ACC112 (cell line): Measurements from ENCODE around the gene ACVR1B.

Experiments
- H2AFZ ChIP-seq: fragments of 200-600 bp; sonication (generic); one replicate; pipeline ENCODE4 v1.6.0; 2017; ENCODE audit warnings: antibody characterized with exemption, low read length; ENCODE audit not compliant: unreplicated experiment
- H3K27ac ChIP-seq: fragments of 200-600 bp; sonication (generic); 2 replicates; pipeline ENCODE4 v1.5.1; 2014; ENCODE audit warnings: low read depth, mild to moderate bottlenecking, antibody characterized with exemption, low read length, moderate library complexity
- H3K27me3 ChIP-seq: fragments of 200-600 bp; sonication (generic); 2 replicates; pipeline ENCODE4 v1.6.1; 2014; ENCODE audit warnings: mild to moderate bottlenecking, antibody characterized with exemption, low read length, moderate library complexity, mixed read lengths; ENCODE audit not compliant: insufficient read depth
- H3K36me3 ChIP-seq: fragments of 200-600 bp; sonication (generic); 2 replicates; pipeline ENCODE4 v1.6.1; 2016; ENCODE audit warnings: mild to moderate bottlenecking, antibody characterized with exemption, low read length, moderate library complexity, mixed read lengths; ENCODE audit not compliant: insufficient read depth
- H3K4me1 ChIP-seq: fragments of 200-600 bp; sonication (generic); one replicate; pipeline ENCODE4 v1.6.1; 2016; ENCODE audit warnings: low read length, mixed read lengths; ENCODE audit not compliant: insufficient read depth, unreplicated experiment, control insufficient read depth
- H3K4me3 ChIP-seq: fragments of 200-600 bp; sonication (generic); 2 replicates; pipeline ENCODE4 v1.5.1; 2014; ENCODE audit warnings: mild to moderate bottlenecking, low read depth, low read length
- H3K79me2 ChIP-seq: fragments of 200-600 bp; sonication (generic); one replicate; pipeline ENCODE4 v1.6.0; 2016; ENCODE audit warnings: low read length; ENCODE audit not compliant: control insufficient read depth, unreplicated experiment, insufficient read depth

Gene ACVR1B

DNA sequence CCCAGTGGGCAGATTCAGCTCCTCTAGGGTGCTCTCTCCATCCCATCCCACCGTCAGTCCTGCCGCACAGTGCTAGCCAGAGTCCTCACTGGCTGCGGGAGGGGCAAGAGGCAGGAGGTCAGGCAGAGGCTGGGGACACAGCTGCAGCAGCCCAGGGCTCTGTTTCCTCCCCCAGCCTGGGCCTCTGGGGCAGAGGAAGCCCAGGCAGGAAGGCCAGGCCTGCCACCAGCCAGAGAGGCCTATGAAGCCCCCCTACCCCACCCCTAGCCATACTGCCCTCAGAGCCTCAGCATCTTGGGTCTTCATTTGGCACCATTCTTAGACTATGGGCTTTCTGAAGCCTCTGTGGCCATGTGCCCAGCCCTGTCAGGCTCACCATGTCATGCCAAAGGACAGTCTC is 40.8 kb upstream of the ACVR1B start:
- no peaks in the 10 kb centered on the region for H3K27me3 ChIP-seq
- H3K36me3 ChIP-seq = no peaks in the 10 kb centered on the region
- H2AFZ ChIP-seq = peak overlapping the region; percentile 22
- no peak overlapping the region for H3K27ac ChIP-seq
- H3K79me2 ChIP-seq = no peaks in the 10 kb centered on the region
- H3K4me3 ChIP-seq = peak overlapping the region; percentile 38
- peaks cover 29% of the 10 kb centered on the region for H3K4me1 ChIP-seq

DNA sequence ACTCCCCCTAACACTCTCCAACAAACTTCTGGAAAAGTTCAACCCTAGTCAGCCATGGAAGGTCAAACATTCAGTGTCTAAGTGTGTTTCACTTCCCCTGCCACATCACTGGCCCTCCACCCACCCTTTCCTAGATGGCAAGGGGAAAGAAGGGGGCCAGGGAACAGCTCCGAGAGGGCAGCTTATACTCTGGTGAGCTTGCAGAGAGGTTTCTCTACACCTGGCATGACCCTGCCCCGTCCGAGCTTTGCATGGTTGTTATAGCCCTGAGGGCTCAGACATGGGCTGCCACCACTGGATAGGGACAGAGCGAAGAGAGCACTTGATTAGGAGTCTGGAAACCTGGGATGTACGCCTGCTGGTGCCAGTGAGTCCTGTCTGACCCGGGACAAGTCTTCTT is 40.2 kb upstream of the ACVR1B start:
- Histone ChIP-seq H3K79me2 (no peaks in the 10 kb centered on the region), H3K27ac (no peak overlapping the region), H3K4me1 (peaks cover 28% of the 10 kb centered on the region), H2AFZ (no peak overlapping the region), H3K27me3 (no peaks in the 10 kb centered on the region), H3K36me3 (no peaks in the 10 kb centered on the region), H3K4me3 (no peak overlapping the region)

DNA sequence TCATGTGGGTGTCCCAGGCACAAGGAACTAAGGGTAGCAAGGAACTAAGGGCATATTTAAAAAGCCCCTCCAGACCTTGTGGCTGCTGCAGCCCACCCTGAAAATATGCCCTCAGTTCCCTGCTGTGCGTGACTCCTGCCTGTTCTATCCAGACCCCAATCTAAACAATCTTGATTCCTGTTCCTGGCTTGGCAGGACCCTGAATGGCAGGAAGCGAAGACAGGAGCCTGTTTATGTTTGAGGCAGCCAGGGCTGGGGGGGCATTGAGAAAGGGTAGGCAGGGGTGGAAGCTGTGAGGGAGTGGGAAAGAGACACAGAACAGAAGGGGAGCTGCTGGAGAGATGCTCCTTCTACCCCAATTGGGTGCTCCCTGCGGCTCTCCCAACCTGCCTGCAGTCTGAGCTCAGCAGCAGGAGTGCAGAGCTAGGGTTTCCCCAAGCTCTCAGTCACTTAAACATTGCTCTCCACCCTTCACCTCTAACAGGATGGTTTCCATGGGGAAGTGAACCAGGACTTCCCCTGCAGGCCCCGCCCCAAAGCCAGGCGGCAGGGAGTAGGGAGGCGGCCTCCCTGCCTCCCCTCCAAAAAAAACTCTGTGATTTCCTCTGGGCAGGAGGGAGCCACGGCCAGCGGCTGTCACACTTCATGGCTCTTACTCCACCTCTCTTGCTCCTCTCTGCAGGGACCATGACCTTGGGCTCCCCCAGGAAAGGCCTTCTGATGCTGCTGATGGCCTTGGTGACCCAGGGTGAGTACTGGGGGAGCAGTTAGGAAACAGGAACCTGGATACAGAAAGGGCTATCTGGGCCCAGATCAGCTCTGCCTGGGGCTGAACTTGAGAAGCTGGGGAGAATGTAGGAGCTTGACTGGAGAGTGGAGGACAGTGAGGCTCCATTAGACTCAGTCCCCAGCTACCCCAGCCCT is 39.4 kb upstream of the ACVR1B start:
- Histone ChIP-seq H3K27me3 (no peaks in the 10 kb centered on the region), H3K36me3 (no peaks in the 10 kb centered on the region), H3K27ac (no peak overlapping the region), H3K4me1 (peaks cover 28% of the 10 kb centered on the region), H2AFZ (no peak overlapping the region), H3K79me2 (no peaks in the 10 kb centered on the region), H3K4me3 (0 out of 2 replicates have a peak overlapping the region, but pooled peaks have one; percentile 14)

DNA sequence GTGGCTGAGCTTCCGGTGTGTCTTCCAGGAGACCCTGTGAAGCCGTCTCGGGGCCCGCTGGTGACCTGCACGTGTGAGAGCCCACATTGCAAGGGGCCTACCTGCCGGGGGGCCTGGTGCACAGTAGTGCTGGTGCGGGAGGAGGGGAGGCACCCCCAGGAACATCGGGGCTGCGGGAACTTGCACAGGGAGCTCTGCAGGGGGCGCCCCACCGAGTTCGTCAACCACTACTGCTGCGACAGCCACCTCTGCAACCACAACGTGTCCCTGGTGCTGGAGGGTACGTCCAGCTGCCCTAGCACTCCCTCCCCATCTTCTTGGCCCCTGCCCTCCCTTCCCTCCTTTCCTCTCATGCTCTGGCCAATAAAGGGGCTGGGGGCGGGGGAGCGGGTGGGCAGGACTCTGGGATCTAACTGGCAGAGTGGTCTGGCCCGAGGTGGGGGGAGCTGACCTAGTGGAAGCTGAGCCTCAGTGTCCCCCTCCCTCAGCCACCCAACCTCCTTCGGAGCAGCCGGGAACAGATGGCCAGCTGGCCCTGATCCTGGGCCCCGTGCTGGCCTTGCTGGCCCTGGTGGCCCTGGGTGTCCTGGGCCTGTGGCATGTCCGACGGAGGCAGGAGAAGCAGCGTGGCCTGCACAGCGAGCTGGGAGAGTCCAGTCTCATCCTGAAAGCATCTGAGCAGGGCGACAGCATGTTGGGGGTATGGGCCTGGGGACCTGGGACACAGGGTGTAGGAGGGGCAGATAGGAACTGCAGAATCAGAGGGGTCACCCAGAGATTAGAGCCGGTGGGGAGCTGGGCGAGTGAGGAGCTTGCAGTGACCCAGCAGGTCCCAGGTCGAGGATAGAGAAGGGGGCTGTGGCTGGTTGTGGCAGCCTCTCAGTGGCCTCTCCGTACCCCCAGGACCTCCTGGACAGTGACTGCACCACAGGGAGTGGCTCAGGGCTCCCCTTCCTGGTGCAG is 38.1 kb upstream of the ACVR1B start:
- H3K27ac ChIP-seq = no peak overlapping the region
- no peaks in the 10 kb centered on the region for H3K79me2 ChIP-seq
- no peaks in the 10 kb centered on the region for H3K27me3 ChIP-seq
- no peak overlapping the region for H3K4me3 ChIP-seq
- no peak overlapping the region for H2AFZ ChIP-seq
- peaks cover 28% of the 10 kb centered on the region for H3K4me1 ChIP-seq
- no peaks in the 10 kb centered on the region for H3K36me3 ChIP-seq

DNA sequence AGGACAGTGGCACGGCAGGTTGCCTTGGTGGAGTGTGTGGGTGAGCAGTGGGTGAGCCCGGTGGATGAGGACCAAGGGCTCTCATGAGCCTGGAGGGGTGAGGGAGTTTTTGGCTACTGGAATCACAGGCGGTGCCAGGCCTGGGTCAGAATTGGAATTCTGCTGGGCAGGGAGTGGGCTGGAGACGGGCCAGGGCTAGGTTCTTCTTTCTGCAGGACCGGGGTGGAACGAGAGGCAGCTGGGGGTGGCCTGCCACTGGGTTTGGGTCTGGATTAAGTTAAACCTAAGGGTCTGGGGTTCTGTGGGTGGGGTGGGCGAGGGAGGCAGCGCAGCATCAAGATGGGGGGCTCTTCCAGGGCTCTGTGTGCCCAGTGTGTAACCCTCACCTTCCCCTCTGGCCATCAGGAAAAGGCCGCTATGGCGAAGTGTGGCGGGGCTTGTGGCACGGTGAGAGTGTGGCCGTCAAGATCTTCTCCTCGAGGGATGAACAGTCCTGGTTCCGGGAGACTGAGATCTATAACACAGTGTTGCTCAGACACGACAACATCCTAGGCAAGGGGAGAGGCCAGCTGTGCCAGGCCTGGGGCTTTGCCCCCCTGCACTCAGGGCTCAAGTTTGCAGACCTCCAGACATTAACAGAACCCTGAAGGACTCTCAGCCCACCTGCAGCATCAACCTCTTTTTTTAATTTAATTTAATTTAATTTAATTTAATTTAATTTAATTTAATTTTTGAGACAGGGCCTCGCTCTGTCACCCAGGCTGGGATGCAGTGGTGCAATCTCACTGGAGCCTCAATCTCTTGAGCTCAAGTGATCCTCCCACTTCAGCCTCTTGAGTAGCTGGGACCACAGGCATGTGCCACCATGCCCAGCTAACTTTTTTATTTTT is 37.2 kb upstream of the ACVR1B start:
- Histone ChIP-seq H3K4me1 (peaks cover 28% of the 10 kb centered on the region), H3K27ac (no peak overlapping the region), H3K27me3 (no peaks in the 10 kb centered on the region), H3K4me3 (no peak overlapping the region), H3K79me2 (no peaks in the 10 kb centered on the region), H3K36me3 (no peaks in the 10 kb centered on the region), H2AFZ (no peak overlapping the region)

DNA sequence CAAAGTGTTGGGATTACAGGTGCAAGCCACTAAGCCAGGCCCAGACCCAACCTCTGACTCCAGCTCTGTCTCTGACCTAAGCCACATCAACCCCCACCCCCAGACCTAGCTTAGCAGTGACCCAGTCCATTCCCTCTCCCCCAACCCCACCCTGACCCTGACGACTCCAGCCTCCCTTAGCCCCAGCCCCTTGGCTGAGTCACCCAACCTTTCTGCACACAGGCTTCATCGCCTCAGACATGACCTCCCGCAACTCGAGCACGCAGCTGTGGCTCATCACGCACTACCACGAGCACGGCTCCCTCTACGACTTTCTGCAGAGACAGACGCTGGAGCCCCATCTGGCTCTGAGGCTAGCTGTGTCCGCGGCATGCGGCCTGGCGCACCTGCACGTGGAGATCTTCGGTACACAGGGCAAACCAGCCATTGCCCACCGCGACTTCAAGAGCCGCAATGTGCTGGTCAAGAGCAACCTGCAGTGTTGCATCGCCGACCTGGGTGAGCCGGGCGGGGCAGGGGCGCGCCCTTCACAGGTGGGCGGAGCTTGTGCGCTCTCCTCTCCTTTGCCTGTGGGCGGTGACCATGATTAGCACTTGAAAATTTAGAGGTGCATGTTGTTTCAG is 36.4 kb upstream of the ACVR1B start:
- no peak overlapping the region for H3K4me3 ChIP-seq
- peaks cover 22% of the 10 kb centered on the region for H3K4me1 ChIP-seq
- H3K27me3 ChIP-seq = no peaks in the 10 kb centered on the region
- H3K27ac ChIP-seq = no peak overlapping the region
- H3K79me2 ChIP-seq = no peaks in the 10 kb centered on the region
- H2AFZ ChIP-seq = no peak overlapping the region
- no peaks in the 10 kb centered on the region for H3K36me3 ChIP-seq

DNA sequence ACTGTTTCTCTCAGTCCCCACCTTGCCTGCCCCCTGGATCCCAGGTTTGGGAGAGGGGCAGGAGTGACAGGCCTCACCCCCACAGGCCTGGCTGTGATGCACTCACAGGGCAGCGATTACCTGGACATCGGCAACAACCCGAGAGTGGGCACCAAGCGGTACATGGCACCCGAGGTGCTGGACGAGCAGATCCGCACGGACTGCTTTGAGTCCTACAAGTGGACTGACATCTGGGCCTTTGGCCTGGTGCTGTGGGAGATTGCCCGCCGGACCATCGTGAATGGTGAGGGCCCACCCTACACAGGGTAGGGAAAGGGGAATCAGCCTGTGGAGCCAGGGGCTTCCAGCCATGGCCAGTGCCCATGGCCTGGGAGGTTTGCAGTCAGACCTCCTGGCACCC is 35.5 kb upstream of the ACVR1B start:
- H3K36me3 ChIP-seq = no peaks in the 10 kb centered on the region
- H3K79me2 ChIP-seq = no peaks in the 10 kb centered on the region
- no peak overlapping the region for H3K4me3 ChIP-seq
- H3K4me1 ChIP-seq = peaks cover 13% of the 10 kb centered on the region
- no peaks in the 10 kb centered on the region for H3K27me3 ChIP-seq
- no peak overlapping the region for H3K27ac ChIP-seq
- H2AFZ ChIP-seq = no peak overlapping the region

DNA sequence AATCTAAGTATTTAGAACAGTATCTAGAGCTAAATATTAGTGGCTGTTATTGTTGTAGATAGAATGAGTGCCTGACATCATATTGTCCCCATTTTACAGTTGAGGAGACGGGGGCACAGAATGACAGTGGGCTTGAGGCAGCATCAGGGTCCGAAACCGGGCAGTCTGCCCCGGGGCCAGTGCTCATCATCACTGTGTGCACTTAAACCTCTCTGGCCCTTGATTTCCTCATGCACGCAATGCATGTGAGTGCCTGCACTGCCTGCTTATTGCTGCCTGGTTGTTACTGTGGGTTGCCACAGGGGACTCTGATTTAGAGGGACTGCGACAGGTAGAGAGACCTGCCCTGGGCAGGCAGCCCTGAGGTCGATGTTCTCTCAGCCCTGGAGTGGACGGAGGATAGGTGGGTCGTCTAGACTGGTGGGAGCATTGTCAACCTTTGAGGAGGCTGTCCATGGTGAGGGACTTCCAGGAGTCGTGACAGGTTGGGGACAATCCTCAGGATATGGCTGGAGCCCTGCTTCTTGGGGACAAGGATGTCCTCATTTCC is 34.4 kb upstream of the ACVR1B start:
- peaks cover 2% of the 10 kb centered on the region for H3K4me1 ChIP-seq
- no peaks in the 10 kb centered on the region for H3K27me3 ChIP-seq

DNA sequence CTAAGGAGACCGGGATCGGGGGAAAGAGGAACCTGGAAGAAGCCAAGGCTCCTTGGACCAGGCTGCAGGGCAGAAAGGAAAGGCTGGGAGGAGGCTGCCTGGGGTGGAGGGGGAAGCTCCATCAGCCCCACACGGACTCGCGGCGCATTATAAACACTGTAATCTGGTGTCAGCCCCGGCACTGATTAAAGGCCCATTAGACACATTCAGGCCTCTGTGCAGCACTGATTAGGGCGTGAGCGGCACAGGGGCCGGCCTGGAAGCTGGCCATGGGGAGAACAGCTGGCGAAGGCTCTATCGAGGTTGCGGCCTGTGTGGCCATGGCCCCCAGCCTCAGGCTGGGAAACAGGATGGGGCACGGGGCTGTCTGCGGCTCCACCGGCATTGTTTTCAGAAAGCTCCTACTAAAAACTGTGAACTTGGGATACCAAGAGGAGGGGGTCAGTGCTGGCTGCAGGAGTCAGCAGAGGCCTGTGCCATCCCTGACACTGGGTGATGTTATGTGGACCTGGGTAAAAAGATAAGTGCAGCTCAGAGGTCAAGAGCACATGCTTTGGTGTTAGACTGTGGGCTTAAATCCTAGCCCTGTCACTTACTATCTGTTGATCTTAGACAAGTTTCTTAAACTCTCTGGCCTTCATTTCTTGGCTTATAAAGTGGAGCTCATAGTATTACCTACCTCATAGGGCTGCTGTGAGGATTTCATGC is 33.6 kb upstream of the ACVR1B start:
- Histone ChIP-seq H3K27ac (no peak overlapping the region), H3K27me3 (no peaks in the 10 kb centered on the region), H3K79me2 (no peaks in the 10 kb centered on the region), H3K4me1 (peaks cover 7% of the 10 kb centered on the region), H3K36me3 (no peaks in the 10 kb centered on the region), H3K4me3 (no peak overlapping the region), H2AFZ (no peak overlapping the region)

More for the DNA sequence above, 34.4 kb upstream of the ACVR1B start:
- H3K36me3 ChIP-seq = no peaks in the 10 kb centered on the region
- H3K27ac ChIP-seq = no peak overlapping the region
- H3K79me2 ChIP-seq = no peaks in the 10 kb centered on the region
- H2AFZ ChIP-seq = no peak overlapping the region
- H3K4me3 ChIP-seq = no peak overlapping the region
